Rectal smooth muscle tissue (tissue), 1 donor: Measurements from ENCODE around the gene HOXC11.
A peak's percentile ranks its signal among the peaks of the same experiment; 100 is the strongest.

ENCODE experiments used
- H3K27ac ChIP-seq: one replicate; pipeline ENCODE4 v1.7.0; 2013; ENCODE audit warnings: low read depth, low read length, inconsistent platforms
- H3K27me3 ChIP-seq: one replicate; pipeline ENCODE4 v1.7.0; 2013; ENCODE audit warnings: low read length; ENCODE audit not compliant: control insufficient read depth, insufficient read depth
- H3K36me3 ChIP-seq: one replicate; pipeline ENCODE4 v1.7.0; 2013; ENCODE audit warnings: low read length; ENCODE audit not compliant: control insufficient read depth, insufficient read depth
- H3K4me1 ChIP-seq: one replicate; pipeline ENCODE4 v1.7.0; 2013; ENCODE audit warnings: low read length; ENCODE audit not compliant: control insufficient read depth, insufficient read depth
- H3K4me3 ChIP-seq: one replicate; pipeline ENCODE4 v1.7.0; 2013; ENCODE audit warnings: low read length
- H3K9ac ChIP-seq: one replicate; pipeline ENCODE4 v1.7.0; 2013; ENCODE audit warnings: low read length

Gene HOXC11

DNA sequence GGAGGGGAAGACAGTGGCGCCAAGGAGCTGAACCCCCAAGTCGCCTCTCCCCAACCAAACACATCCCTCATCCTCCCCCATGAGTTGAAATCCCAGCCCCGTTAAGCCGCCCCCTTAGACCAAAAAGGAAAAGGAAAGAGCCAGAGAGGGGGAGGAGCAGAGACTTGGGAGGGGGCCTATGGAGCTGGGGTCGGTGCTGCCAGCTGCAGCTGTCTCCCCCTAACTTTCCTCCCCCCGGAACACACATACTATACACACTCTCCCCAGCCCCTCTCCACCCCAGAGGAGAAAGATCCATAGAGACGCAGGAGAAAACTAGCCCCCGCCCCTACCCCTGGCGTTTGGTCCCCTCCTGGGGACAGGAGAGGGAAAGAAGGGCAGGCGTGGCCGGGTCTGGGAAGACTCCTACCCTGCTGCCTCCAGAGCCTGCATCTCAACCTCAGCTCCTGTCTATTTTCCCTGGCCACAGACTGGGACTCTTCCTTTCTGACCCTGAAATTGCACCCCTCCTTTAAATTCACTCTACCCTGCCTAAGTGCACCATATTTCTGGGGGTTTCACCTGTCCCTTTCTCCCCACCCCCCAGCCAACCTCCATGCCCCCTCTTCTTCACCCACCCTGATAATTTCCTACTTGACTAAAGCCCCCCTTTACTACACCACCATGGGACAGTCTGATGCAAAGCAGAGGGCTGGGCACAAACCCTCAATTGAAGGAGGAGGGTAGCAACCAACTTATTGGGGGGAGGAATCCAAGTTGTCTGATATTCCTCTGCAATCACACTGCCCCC is 25.4 kb downstream of the HOXC11 start:
- peaks cover 84% of the 10 kb centered on the region for H3K27me3 ChIP-seq
- no peaks in the 10 kb centered on the region for H3K4me1 ChIP-seq
- H3K9ac ChIP-seq, result no peak overlapping the region
- H3K4me3 ChIP-seq, result no peak overlapping the region
- no peaks in the 10 kb centered on the region for H3K36me3 ChIP-seq
- H3K27ac ChIP-seq, result no peak overlapping the region

DNA sequence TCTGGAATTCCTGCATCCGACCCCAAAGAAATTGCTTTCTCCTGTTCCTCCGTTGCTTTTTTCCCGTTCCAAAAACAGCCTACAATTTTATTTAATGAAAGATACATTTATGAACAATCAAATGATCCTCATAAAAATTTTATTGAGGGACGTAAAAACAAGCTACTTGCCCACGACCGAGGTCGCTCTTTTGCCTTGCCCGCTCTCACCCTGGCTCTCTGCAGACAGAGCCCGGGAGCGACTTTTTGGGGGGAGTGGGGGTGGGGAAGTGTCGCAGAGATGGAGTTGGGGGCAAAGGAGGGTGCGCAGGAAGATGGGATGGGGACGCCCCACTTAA is 25.9 kb downstream of the HOXC11 start:
- Histone ChIP-seq H3K4me1 (no peaks in the 10 kb centered on the region), H3K27me3 (peaks cover 81% of the 10 kb centered on the region), H3K27ac (no peak overlapping the region), H3K4me3 (no peak overlapping the region), H3K36me3 (no peaks in the 10 kb centered on the region), H3K9ac (no peak overlapping the region)

DNA sequence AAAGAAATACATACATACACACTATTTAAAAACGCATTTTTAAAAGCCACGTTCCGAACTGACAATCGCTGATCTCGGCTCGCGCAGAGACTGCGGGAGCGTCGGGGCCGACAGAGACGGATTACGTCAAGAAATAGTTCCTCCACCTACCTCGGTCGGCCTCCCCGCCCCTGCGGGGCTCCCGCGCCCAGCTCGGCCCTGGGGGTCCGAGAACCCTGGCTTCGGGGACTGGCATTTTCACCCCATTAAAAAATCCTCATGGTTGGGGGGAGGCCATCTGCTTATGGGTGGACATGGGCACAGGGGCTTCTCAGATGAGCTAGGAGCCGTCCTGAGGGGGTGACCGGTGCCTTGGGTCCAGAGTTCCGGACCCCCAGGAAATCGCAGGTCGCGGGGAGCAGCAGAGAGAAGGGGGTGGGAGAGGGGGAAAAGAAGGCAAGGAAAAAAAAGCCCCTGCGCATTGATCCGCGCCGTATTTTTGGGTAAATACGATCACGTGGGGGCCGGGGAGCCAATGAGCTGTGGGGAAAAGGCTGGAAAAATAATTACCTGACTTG is 26.7 kb downstream of the HOXC11 start:
- no peaks in the 10 kb centered on the region for H3K4me1 ChIP-seq
- no peak overlapping the region for H3K27ac ChIP-seq
- H3K4me3 ChIP-seq, result peak overlapping the region; percentile 5
- no peaks in the 10 kb centered on the region for H3K36me3 ChIP-seq
- H3K9ac ChIP-seq, result no peak overlapping the region
- peaks cover 77% of the 10 kb centered on the region for H3K27me3 ChIP-seq

DNA sequence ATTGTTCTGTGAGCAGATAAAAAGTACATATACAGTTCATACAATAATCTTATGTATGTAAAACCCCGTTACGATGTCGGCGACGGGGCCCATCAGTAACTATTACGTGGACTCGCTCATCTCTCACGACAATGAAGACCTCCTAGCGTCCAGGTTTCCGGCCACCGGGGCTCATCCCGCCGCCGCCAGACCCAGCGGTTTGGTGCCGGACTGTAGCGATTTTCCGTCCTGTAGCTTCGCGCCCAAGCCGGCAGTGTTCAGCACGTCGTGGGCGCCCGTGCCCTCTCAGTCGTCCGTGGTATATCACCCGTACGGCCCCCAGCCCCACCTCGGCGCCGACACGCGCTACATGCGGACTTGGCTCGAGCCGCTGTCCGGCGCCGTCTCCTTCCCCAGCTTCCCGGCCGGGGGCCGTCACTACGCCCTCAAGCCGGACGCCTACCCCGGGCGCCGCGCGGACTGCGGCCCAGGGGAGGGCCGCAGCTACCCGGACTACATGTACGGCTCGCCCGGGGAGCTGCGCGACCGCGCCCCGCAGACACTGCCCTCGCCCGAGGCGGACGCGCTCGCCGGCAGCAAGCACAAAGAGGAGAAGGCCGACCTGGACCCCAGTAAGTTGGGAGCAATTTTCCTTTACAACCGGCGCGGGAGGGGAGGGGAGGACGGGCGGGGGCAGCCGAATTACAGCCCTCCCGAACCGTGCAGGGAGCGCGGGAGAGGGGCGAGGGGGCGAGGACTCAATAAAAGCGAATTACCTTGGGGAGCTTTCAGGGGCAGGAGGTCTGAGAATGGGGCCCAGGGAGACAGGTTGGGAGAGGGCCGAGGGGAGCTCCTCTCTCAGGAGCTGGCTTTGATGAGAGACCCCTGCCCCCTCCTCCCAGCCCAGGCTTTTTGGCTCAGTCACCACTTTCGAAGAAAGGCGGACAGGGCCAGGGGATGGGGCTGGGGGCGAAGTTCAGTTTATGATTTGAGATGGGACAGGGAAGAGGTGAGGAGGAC is 27.5 kb downstream of the HOXC11 start, which contains the start of gene HOXC9:
Gene HOXC9, plus strand, starts transcription at position 46 of the 999 bp plus-strand sequence. Its CDS starts 28 bp downstream, at position 74.
- Histone ChIP-seq H3K4me3 (peak within 1 kb of the TSS; percentile 5), H3K27me3 (peaks cover 78% of the 10 kb centered on the region), H3K4me1 (no peaks in the 10 kb centered on the region), H3K27ac (no peak within 1 kb of the TSS), H3K9ac (no peak within 1 kb of the TSS), H3K36me3 (no peaks in the 10 kb centered on the region)

DNA sequence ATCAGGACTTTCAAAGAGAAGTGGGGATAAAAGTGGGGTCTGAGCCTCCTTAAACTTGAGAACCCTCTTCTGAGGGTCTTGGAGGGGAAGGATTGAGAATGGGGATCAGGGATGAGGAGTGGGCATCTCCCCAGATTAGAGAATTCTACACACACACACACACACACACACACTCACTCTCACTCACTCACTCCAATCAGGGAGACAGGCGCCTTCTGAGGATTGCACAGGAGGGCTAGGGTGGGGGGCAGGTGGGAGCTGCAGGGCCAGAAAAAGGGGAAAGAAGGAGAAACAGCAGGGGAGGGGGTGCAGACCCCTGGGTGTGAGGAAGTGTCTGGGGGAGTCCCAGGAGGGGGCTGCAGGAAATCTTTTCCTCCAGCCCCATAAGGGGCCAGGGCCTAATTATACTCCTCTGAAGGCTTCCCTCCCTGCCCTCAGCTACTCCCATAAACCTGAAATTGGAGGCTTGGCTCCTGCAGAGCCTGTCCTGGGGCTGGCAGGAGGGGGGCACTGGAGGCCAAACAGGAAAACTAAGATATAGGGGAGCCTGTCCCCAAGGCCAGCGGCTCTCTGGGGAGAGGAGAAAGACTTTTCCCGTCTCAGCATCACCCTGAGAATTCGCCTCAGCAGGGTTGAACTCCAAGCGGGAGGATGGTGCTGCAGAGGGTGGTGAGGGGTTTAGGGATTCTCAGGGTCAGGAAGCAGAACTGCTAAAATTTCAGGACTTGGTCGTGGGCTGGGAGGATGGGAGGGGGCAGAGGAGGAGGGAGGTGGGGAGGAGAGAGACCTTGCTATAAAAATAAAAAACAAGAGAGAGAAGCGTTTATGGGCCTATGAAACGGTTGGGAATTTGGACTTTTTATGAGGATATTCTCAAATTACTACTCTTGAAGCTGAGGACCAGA is 28.6 kb downstream of the HOXC11 start:
- no peak overlapping the region for H3K4me3 ChIP-seq
- H3K36me3 ChIP-seq, result no peaks in the 10 kb centered on the region
- peaks cover 77% of the 10 kb centered on the region for H3K27me3 ChIP-seq
- no peaks in the 10 kb centered on the region for H3K4me1 ChIP-seq
- H3K27ac ChIP-seq, result no peak overlapping the region
- H3K9ac ChIP-seq, result no peak overlapping the region

DNA sequence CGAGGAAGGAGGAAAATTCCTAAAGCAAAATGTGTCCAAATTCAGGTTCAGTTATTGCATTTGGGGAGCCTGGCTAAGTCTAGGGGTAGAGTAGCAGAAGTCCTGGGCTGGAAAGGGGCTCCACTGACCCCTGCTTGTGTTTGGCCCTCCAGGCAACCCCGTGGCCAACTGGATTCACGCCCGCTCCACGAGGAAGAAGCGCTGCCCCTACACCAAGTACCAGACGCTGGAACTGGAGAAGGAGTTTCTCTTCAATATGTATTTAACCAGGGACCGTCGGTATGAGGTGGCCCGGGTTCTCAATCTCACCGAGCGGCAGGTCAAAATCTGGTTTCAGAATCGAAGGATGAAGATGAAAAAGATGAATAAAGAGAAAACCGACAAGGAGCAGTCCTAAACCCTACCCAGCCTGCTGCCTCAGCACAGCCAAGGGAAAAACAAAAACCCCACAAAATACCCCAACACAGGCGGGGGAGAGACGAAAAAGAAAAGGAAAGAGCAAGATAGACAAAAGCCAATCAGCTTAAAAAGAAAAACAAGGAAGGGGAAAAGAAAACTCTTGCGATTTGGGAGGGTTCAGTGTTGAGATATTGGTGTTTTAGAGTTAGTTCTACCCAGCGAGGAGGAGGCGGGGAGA is 29.5 kb downstream of the HOXC11 start:
- H3K4me3 ChIP-seq, result no peak overlapping the region
- no peaks in the 10 kb centered on the region for H3K36me3 ChIP-seq
- no peak overlapping the region for H3K27ac ChIP-seq
- no peaks in the 10 kb centered on the region for H3K4me1 ChIP-seq
- no peak overlapping the region for H3K9ac ChIP-seq
- peaks cover 75% of the 10 kb centered on the region for H3K27me3 ChIP-seq

DNA sequence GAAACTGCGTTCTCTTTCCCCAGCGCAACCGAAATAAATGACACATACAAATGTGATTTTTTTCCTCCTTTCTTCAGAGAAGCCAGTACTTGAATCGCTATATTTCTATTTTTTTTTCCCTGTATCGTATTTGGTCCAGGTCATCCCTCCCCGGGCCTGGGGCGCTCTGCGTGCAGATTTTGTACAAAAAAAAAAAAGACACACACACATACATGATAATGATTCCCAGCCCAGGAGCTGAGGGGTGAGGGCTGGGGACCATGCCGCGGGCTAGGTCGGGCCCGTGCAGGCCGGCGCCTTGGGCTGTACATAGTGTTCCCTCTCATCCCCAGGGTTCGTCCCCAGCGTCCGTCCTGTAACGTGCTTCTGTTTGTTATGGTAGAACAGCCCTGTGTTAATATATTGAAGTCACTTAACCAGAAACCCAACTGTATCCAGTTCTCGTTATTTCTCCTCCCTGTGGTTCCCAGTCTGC is 30.0 kb downstream of the HOXC11 start:
- no peak overlapping the region for H3K27ac ChIP-seq
- no peaks in the 10 kb centered on the region for H3K36me3 ChIP-seq
- H3K9ac ChIP-seq, result no peak overlapping the region
- no peaks in the 10 kb centered on the region for H3K4me1 ChIP-seq
- H3K4me3 ChIP-seq, result no peak overlapping the region
- peaks cover 73% of the 10 kb centered on the region for H3K27me3 ChIP-seq

DNA sequence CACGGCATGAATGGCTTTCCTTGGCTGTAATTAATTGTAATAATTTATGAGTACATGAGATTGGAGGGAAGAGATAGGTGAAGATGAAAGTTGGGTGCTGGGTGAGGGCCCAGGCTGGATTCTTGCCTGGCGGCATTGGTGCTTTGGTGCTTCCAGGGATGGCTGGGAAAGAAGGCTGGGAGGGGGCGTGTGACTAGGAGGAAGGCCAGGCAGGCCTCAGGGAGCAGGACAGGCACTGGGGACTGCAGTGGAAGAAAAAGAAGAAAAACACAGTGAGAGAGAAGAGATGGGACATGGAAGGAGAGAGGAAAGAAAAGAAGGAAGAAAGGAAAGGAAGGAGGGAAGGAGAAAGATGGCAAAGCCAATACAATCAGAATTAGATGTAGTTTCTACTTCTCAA is 30.7 kb downstream of the HOXC11 start:
- Histone ChIP-seq H3K4me1 (no peaks in the 10 kb centered on the region), H3K27me3 (peaks cover 73% of the 10 kb centered on the region), H3K36me3 (no peaks in the 10 kb centered on the region), H3K27ac (no peak overlapping the region), H3K9ac (no peak overlapping the region), H3K4me3 (no peak overlapping the region)

DNA sequence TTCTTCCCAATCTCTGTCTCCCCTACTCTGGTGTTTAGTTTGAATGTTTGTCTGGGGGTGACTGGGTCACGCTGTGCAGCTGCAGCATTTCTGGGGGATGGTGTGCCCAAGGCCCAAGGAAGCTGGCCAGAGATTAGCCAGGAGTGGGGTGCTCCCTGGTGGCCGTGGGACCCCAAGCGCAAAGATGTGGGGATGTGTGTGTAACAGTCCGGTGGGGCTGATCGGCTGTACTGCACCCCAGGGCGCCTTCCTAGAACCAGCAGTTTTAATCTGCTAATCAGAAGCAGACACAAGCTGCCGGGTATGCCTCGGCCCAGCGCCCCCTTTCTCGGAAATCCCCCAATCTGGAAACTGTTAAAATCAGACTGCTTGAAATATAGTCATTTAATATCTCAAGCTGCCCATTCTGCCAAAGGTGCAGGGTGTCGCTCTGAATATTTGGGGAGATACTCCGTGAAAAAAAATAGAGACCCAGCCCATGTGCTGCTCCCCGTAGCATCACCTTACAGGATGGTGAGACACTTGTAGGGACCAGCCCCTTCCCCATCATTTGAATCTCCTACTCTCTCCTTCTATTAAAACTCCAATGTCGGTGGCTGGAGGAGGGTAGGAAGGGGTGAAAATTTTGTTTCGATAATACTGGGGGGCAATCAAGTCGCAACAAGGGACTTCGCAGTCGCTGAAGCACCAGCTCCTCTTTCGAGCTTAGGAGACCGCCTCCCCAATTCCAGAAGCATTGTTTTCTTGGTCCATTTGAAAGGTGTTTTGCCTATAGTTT is 31.3 kb downstream of the HOXC11 start:
- Histone ChIP-seq H3K9ac (no peak overlapping the region), H3K27me3 (peaks cover 71% of the 10 kb centered on the region), H3K4me1 (peaks cover under 1% of the 10 kb centered on the region), H3K4me3 (no peak overlapping the region), H3K27ac (no peak overlapping the region), H3K36me3 (no peaks in the 10 kb centered on the region)

DNA sequence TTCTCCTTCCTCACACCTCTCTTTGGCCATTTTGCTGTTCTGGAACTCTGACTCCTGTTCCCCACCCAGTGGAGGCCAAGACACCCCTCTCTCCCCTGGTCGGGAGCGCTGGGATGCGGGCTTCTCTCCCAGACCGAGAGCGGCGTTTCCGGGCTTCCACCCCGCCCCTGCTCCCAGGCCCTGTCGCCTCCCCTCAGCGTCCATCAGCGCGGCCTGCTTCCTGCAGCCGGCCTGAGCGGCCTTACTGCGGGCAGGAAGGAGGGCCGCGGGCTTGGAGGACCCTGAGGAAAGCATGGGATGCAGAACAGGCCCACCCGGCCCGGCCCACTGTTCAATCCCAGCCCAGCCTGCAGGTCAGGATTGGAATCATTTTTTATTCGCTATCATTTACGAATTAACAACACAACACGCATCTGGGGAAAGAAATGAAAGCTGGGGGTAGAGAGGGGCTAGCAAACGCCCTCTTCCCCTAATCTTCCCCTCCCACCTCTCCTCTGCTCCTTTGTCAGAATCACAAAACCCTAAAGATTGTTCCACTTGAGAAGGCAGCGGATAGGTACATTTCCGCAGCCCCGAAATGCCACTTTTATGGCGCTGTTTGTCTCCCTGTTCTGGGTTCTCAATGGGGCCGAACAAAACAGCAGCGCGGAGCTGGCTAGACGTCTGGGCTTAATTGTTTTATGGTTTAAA is 32.1 kb downstream of the HOXC11 start:
- H3K4me1 ChIP-seq, result peaks cover 3% of the 10 kb centered on the region
- H3K27ac ChIP-seq, result no peak overlapping the region
- no peak overlapping the region for H3K9ac ChIP-seq
- H3K27me3 ChIP-seq, result peaks cover 74% of the 10 kb centered on the region
- H3K4me3 ChIP-seq, result no peak overlapping the region
- no peaks in the 10 kb centered on the region for H3K36me3 ChIP-seq
